ENCODE data around the gene RNPEPL1.

DNA sequence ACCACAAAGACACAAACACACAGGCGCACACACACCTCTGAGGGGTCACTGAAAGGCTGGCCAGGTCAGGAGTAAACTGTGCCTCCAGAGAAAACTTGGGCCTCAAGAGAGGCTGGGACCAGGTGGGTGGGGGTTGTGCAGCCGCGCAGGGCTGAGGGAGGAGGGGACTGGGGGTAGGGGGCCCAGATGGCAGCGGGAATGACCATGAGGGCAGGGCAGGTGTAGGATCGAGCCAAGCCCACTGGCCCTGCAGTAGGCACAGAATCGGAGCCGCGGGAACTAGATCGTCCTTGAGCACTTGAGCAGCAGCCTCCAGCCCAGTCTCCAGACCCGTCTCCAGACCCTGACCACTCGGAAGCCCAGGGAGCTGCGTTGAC, 47.3 kb upstream of the RNPEPL1 start:
- no peak for TF ChIP-seq EZH2 (IDR thresholded peaks at IDR 0.05)
- no peak for TF ChIP-seq POLR2AphosphoS5 (IDR thresholded peaks at IDR 0.05; ENCODE audit: borderline replicate concordance, low read depth, low read length)
- no peak for TF ChIP-seq FOXP2 (optimal IDR thresholded peaks at IDR 0.05; ENCODE audit: control extremely low read depth, extremely low read length, insufficient read depth)

Measured in SK-N-MC (cell line).